Right renal cortex interstitium (tissue), 3 donors: ENCODE results near the gene WDR3. TPM values are rescaled to one million over a fixed set of nuclear protein-coding genes. Genes with fewer than 3 reads are reported as not detected.

Experiments used
- polyA plus RNA-seq, 3 donors: library from polyadenylated mRNA; unstranded; fragments of 120-200 nt; gene quantifications; one replicate each; pipeline ENCODE4 v1.2.1, GENCODE V29; 2013; ENCODE audit not compliant: insufficient read length in 3 of 3

Gene WDR3
- polyA plus RNA-seq, 3 donors, result 31.8 to 37.4 (median 35.5) TPM

Other genes starting within 250 kb of the WDR3 start
- gene GDAP2, start 118 bp upstream of the WDR3 start, polyA plus RNA-seq, result 10 to 100 TPM; 19.9 to 22.3 (median 21.0) TPM